ENCODE results near the gene CACNA1S. TPM values are rescaled to one million over a fixed set of nuclear protein-coding genes. Genes with fewer than 3 reads are reported as not detected.

Gene CACNA1S
- total RNA-seq, 4 donors from 2014 or later = not detected

GRCh38 chr1:201088395-201088794 lies 23.8 kb downstream of the CACNA1S start:
- intact Hi-C loops (cut with DNase I) = no loop called here
- no peak for DNase-seq
- TF ChIP-seq, protein P1, sequence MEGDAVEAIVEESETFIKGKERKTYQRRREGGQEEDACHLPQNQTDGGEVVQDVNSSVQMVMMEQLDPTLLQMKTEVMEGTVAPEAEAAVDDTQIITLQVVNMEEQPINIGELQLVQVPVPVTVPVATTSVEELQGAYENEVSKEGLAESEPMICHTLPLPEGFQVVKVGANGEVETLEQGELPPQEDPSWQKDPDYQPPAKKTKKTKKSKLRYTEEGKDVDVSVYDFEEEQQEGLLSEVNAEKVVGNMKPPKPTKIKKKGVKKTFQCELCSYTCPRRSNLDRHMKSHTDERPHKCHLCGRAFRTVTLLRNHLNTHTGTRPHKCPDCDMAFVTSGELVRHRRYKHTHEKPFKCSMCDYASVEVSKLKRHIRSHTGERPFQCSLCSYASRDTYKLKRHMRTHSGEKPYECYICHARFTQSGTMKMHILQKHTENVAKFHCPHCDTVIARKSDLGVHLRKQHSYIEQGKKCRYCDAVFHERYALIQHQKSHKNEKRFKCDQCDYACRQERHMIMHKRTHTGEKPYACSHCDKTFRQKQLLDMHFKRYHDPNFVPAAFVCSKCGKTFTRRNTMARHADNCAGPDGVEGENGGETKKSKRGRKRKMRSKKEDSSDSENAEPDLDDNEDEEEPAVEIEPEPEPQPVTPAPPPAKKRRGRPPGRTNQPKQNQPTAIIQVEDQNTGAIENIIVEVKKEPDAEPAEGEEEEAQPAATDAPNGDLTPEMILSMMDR (IDR thresholded peaks at IDR 0.05) = no peak
- TF ChIP-seq POLR2A (IDR thresholded peaks at IDR 0.05) = no peak
- Histone ChIP-seq H3K9me3 (no peaks in the 10 kb centered on the region), H3K27ac (no peak overlapping the region), H3K4me3 (no peak overlapping the region), H3K4me1 (no peaks in the 10 kb centered on the region), H3K27me3 (peaks cover 0 to 19% (median 0%) of the 10 kb centered on the region in 4 donors), H3K36me3 (no peaks in the 10 kb centered on the region)
- 38 to 40% methylated on average over 4 of the region's 4 CpGs for WGBS, 2 donors

DNA sequence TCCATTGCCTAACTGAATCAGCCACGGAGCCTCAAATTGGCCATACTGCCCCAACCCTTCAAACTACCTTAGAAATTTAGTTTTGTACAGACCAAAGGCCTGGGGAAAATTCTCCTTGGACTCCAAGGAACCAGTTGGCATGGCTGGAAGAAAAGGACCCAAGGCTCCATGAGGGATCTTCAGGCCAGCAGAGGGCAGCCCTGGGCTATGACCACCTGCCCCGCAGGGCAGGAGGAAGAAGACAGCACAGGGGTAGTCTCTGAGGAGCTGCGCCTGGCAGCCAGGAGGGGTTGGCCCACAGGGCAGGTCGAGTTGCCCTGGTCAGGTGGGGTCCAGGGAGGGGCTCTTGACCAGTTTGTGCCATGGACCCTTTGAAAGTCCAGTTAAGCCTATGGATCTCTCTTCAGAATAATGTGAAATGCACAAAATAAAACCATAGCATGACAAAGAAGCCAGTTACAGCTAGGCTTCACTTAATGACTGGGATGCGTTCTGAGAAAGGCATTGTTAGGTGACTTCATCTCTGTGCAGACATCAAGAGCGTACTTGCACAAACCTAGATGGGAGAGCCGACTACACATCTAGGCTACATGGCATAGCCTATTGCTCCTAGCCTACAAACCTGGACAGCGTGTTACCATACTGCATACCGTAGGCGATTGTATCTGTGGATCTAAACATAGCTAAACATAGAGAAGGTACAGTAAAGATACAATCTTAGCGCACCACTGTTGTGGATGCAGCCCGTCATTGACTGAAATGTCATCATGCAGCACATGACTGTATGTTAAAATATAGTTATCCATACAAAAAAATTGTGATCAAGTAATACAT lies 26.1 kb downstream of the CACNA1S start:
- TF ChIP-seq, protein P1 (IDR thresholded peaks at IDR 0.05) = peak; percentile 23 to 61 (median 40)
- TF ChIP-seq POLR2A (IDR thresholded peaks at IDR 0.05) = no peak
- Histone ChIP-seq H3K4me1 (no peaks in the 10 kb centered on the region), H3K36me3 (no peaks in the 10 kb centered on the region), H3K9me3 (no peaks in the 10 kb centered on the region), H3K27ac (no peak overlapping the region), H3K27me3 (peaks cover 0 to 27% (median 0%) of the 10 kb centered on the region in 4 donors), H3K4me3 (no peak overlapping the region)
- 71 to 80% methylated on average over 9 to 12 of the region's 12 CpGs for WGBS, 2 donors
- DNase-seq = no peak
- intact Hi-C loops (cut with DNase I) = no loop called here

DNA sequence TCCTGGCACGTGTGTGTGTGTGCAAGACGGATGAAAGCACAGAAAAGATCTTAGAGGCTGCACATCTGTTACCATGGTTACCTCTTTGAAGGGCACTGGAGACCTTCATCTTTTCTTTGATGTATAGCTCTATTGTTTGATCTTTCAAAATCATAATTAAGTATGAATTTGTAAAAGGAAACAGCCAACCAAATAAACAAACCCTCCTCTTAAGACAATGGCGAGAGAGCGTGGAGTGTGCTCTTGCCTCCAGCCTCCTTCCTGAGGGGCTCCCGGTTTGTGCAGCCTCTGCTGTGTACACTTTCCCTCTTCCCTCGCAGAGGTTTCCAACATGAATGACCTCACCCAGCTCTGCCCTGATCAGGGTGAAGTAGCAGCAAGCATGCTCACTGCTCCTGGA lies 27.9 kb downstream of the CACNA1S start:
- Histone ChIP-seq H3K27me3 (peaks cover 0 to 27% (median 0%) of the 10 kb centered on the region in 4 donors), H3K4me3 (no peak overlapping the region), H3K4me1 (no peaks in the 10 kb centered on the region), H3K36me3 (no peaks in the 10 kb centered on the region), H3K9me3 (no peaks in the 10 kb centered on the region), H3K27ac (no peak overlapping the region)
- no peak for DNase-seq
- intact Hi-C loops (cut with DNase I) = no loop called here
- TF ChIP-seq, protein P1 (IDR thresholded peaks at IDR 0.05) = no peak
- TF ChIP-seq POLR2A (IDR thresholded peaks at IDR 0.05) = no peak
- WGBS, 2 donors = 38 to 54% methylated on average over 6 of the region's 6 CpGs

GRCh38 chr1:201083741-201084140 lies 28.5 kb downstream of the CACNA1S start:
- H3K9me3 ChIP-seq = no peaks in the 10 kb centered on the region
- no peaks in the 10 kb centered on the region for H3K36me3 ChIP-seq
- intact Hi-C loops (cut with DNase I) = no loop called here
- TF ChIP-seq POLR2A (IDR thresholded peaks at IDR 0.05) = no peak
- TF ChIP-seq, protein P1 (IDR thresholded peaks at IDR 0.05) = no peak
- 66 to 70% methylated on average over 3 of the region's 3 CpGs for WGBS, 2 donors
- H3K27ac ChIP-seq = no peak overlapping the region
- H3K4me3 ChIP-seq = no peak overlapping the region
- no peak for DNase-seq
- H3K4me1 ChIP-seq = no peaks in the 10 kb centered on the region
- H3K27me3 ChIP-seq = peaks cover 0 to 27% (median 0%) of the 10 kb centered on the region in 4 donors

DNA sequence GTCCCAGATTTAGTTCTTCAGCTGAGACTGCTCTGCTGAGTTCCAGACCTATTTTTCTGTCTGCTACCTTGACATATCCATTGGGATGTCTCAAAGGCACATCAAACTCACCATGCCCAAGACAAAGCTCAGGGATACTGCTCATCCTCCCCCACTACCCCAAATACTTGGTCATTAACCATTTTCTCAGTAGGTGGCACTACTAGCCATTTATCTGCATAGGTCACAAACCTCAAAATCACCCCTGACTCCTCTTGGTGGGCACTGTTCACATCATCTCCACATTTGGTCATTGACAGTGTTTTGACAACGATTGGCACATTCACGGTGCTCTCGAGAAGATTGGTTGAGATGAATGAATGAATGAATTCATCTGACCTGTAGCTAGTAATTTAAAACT lies 32.1 kb downstream of the CACNA1S start:
- no peak overlapping the region for H3K4me3 ChIP-seq
- no peak for DNase-seq
- H3K36me3 ChIP-seq = no peaks in the 10 kb centered on the region
- H3K9me3 ChIP-seq = no peaks in the 10 kb centered on the region
- no peak overlapping the region for H3K27ac ChIP-seq
- no peak for TF ChIP-seq POLR2A (IDR thresholded peaks at IDR 0.05)
- TF ChIP-seq, protein P1 (IDR thresholded peaks at IDR 0.05) = no peak
- 88 to 98% methylated on average over 3 of the region's 3 CpGs for WGBS, 2 donors
- intact Hi-C loops (cut with DNase I) = no loop called here
- peaks cover 0 to 23% (median 0%) of the 10 kb centered on the region in 4 donors for H3K27me3 ChIP-seq
- no peaks in the 10 kb centered on the region for H3K4me1 ChIP-seq

All from esophagus squamous epithelium (tissue), 5 donors.